OCI-LY7 (cell line): Measurements from ENCODE around the gene KRTAP10-12.

Experiments
- EZH2phosphoT487 ChIP-seq: fragments of 200-600 bp; sonication (generic); IDR thresholded peaks from 2 replicates; pipeline ENCODE4 v1.6.1; 2018; ENCODE audit warnings: low read depth, borderline replicate concordance, mild to moderate bottlenecking, mixed run types, antibody characterized with exemption, low read length, moderate library complexity, mixed read lengths
- TF ChIP-seq, protein P1 (sequence below): fragments of 200-600 bp; sonication (generic); conservative IDR thresholded peaks from 2 replicates; pipeline ENCODE4 v1.5.1; 2014; ENCODE audit warnings: mild to moderate bottlenecking, antibody characterized with exemption, low read length, moderate library complexity, mixed read lengths

- TF ChIP-seq, protein P1, sequence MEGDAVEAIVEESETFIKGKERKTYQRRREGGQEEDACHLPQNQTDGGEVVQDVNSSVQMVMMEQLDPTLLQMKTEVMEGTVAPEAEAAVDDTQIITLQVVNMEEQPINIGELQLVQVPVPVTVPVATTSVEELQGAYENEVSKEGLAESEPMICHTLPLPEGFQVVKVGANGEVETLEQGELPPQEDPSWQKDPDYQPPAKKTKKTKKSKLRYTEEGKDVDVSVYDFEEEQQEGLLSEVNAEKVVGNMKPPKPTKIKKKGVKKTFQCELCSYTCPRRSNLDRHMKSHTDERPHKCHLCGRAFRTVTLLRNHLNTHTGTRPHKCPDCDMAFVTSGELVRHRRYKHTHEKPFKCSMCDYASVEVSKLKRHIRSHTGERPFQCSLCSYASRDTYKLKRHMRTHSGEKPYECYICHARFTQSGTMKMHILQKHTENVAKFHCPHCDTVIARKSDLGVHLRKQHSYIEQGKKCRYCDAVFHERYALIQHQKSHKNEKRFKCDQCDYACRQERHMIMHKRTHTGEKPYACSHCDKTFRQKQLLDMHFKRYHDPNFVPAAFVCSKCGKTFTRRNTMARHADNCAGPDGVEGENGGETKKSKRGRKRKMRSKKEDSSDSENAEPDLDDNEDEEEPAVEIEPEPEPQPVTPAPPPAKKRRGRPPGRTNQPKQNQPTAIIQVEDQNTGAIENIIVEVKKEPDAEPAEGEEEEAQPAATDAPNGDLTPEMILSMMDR, result no peak
- no peak for TF ChIP-seq EZH2phosphoT487
Observed at GRCh38 chr21:44694776-44695175, 2.2 kb upstream of the KRTAP10-12 start.
